Limb (tissue), 2 donors: Measurements from ENCODE around the gene BANP.
A peak's percentile ranks its signal among the peaks of the same experiment; 100 is the strongest.
"Not testable (repeated sequence)": the region's sequence is repeated elsewhere in the genome, so short reads cannot be mapped to it uniquely, and the experiment has no call there.

ENCODE experiments used
- DNase-seq, 2 donors: peaks; one replicate each; pipeline ENCODE4 v3.0.0-alpha.2; 2016; ENCODE audit errors: extremely low spot score in 2 of 2

BANP gene

DNA sequence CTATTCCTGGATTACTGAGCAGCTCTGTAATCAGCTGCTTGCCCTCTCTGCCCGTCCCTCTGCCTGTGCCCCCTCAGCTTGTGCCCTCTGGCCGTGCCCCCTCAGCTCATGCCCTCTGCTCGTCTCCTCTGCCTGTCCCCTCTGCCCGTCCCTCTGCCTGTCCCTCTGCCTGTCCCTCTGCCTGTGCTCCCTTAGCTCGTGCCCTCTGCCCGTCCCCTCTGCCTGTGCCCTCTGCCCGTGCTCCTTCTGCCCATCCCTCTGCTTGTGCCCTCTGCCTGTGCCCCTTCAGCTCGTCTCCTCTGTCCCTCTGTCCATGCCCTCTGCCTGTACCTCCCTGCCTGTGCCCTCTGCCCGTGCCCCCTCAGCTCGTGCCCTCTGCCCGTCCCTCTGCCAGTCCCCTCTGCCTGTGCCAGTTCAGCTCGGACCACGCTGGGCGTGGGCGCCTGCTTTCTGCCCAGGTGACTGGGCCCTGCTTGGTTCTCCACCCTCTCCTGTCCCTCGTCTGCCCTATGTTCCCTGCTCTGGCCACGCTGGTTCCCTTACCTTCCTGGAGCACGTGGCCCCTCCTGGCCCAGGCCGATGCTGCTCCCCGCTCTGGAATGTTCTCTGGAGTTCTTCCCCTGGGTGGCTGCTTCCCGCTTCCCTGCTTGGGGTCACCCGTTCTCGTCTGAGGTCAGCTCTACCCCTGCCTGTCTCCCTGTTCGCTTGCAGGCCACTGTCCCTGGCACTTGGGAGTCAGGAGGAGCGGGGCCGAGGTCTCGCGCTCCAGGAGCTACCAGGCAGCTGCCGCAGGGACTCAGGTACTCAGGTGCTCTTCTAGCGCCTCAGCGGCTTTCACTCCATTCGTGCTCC, 63.9 kb downstream of the BANP start:
- DNase-seq, result no peak

DNA sequence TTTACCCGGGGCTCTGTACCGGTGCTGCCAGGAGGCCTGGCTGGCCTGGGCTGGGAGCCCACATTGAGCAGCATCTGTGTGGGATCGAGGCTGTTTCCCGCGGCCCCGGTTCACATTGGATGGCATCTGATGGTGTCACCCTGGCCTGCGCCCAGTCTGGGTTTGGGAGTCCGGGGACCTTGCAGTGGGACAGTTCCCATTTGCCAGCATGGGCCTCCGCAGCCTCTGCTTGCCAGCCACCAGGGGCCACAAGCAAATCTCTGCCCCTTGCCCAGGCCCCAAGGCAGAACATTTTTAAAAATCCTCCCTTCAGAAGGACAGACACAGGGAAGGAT, 64.5 kb downstream of the BANP start:
- DNase-seq, result no peak

DNA sequence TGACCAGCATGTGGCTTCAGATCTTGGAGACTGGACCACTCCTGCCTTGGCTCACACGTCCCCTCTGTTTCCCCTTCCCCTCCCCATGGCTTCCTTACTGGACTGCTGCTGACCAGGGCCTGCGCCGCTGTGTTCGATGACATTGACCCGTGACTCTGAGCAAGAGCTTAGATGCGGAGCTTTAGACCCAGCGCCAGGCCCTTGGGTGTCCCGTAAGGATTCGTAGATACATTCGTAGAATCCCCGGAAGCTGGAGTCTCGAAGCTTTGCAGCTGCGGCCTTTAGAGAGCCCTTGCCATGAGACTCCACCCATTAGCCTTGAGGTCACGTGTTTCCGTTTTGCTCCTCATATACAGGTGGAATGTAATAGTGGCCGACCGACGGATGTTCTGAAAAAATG, 65.2 kb downstream of the BANP start:
- not testable (repeated sequence) for DNase-seq

DNA sequence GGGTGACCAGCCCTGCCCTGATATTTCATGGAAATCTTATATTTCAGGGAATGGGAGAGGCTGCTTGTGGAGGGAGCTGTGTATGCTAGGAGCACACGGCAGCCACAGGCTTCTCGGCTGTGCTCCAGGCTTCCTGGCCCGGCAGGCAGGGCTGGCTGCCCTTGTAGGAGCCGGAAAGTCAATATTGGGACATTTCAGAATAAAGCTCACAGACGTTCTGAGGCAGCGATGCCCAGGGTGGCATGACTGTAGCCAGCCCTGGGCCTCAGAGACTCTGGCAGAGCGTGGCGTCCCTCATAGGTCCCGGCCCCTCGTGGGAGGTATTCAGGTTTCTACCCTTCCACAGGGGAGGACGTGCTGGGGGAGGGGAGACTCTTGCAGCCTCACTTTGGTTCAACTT, 65.7 kb downstream of the BANP start:
- DNase-seq, result no peak

DNA sequence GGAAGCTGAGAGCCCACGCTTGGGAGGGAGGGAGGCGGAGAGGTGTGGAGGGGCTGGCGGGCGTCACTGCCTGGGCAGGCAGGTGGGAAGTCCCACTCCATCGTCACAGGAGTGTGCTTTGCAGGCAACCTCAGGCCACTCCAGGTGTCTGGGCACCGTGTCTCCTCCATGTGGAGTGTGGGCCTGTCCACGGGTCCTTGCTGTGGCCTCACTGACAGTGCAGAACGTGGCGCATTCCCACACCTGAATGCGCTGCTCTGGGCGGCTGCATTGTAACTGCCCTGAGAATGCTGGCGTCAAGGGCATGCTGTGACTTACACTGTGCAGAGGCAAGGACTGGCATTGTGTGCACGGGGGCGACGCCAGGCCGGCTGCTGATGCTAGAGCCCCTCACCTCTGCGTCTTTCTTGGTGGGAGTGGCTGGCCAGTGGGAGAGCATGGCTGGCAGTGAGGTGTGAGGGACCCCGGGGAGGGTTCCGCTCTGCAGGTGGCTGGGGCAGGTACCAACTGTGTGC, 66.4 kb downstream of the BANP start:
- no peak for DNase-seq

DNA sequence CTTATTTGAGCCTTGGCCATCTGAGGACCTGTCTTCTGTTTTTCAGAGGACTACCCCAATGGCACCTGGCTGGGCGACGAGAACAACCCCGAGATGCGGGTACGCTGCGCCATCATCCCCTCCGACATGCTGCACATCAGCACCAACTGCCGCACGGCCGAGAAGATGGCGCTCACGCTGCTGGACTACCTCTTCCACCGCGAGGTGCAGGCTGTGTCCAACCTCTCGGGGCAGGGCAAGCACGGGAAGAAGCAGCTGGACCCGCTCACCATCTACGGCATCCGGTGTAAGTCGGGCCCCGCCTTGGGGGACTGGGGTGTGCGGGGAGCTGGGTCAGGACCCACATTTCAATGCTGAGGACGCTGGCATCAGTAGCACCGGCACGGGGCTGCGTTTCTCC, 67.1 kb downstream of the BANP start:
- not testable (repeated sequence) for DNase-seq

DNA sequence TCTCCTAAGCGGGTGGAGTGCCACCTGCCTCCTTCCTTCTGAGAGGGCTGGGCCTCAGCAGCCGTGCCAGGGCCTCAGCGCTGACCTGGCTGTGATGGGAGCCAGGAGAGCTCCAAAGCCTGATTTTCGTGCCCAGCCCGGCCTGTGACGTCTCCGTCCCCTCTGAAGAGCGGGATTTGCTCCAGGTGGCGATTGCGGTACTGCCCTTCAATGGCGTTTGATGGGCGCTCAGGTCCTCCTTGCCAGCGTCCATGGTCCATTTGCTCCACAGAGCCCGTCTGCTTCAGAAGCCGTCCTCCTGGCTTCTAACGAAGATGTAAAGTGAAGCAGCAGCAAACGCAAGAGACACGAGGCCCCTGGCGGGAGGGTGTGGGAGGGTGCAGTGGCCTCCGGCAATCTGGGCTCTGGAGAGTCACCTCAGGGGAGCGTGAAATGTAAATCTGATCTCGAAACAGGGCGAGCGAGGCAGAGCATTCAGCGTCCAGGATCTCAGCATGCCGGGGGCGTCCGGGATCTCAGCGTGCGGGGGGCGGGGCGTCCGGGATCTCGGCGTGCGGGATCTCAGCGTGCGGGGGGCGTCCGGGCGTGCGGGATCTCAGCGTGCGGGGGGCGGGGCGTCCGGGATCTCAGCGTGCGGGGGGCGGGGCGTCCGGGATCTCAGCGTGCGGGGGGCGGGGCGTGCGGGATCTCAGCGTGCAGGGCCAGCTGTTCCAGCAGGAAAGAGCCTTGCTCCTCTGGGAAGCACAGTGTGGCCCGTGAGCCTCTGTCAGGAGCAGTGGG, 68.0 kb downstream of the BANP start:
- DNase-seq, result peak; percentile 19 to 71

DNA sequence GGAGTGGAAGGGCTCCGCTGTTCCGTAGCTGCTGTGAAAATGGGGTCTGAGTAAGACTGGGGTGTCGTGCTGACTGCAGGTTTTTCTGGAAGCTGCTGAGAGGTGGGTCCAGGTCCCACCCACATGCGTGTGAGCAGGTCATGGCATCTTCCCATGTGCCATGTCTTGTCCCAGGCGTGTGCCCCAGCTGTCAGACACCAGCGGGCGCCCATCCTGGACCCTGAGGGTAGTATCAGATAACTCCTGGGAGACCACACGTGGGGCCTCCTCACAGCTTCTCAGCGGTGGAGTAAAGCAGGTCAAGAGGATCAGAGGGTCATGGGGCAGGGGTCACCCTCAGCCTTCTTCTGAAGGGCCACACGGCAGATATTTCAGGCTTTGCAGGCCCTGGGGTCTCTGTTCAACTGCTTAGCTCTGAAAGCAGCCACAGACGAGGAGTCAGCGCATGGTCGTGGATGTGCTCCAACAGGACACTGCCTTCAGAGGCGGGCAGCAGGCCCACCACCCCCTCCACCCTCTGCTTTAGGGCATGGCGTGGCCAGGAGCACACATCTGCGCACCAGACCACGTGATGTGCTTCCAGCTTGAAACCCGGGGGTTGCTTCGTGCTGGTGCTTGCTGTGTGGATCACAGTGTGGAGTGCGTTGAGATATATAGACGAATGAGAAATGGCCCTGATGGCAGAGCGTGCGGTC, 68.7 kb downstream of the BANP start:
- no peak for DNase-seq

DNA sequence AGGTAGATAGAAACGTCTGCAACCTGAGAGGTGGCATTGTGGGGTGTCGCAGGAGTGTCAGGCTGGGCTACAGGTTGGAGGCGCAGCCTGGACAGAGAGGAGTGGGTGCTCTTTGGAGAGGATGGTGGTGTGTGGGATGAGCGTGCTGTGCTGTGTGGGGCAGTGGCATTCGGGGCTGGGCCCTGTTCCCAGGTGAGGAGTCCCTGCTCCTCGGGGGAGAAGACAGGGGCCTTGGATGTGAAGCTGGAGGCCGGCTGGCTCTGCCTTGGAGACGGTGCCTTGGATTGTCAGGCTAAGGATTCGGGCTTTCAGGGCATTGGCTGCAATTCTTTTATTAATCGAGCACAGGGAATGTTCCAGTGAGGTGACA, 69.3 kb downstream of the BANP start:
- no peak for DNase-seq

DNA sequence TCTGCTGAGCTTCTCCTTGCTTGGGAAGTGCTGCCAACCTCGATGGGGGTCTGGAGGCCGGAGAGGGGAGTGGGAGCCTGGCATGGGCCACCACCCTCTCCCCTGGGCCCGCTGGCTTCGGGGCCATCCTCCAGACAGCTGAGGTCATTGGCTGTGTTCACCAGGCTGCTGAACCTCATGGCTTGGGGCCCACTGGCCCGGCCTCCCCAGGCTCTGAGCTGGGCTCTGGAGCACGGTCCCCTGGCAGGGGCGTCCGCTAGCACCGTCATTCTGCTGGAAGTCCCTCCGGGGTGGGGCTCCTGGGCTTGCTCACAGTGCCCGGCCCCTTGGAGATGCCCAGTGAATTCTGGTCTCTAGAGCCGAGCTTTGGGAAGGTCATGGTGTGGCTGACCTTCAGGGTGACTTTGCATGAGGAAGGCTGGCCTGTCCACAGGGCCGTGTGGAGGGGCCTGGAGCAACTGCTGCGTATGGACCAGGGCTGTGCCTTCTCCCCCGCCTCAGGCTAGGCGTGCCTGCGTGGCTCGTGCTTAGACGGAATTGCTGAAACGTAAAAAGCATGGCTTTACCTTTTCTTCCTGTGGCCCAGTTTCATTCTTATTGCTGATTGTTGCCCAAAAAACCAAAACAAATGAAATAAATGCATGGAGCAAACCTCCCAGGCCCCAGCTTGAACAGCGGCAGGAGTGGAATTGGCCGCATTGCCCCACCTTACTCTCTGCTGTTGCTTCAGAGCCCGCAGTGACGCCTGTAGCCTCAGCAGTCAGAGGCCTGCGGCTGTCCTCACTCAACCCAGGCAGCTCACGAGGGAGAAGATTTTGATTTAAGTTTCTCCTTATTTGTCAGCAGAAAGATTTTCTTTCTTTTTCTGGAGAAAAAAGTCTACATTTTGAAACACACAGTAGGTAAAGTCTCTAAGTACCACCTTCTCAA, 70.1 kb downstream of the BANP start:
- DNase-seq, result not testable (repeated sequence)

DNA sequence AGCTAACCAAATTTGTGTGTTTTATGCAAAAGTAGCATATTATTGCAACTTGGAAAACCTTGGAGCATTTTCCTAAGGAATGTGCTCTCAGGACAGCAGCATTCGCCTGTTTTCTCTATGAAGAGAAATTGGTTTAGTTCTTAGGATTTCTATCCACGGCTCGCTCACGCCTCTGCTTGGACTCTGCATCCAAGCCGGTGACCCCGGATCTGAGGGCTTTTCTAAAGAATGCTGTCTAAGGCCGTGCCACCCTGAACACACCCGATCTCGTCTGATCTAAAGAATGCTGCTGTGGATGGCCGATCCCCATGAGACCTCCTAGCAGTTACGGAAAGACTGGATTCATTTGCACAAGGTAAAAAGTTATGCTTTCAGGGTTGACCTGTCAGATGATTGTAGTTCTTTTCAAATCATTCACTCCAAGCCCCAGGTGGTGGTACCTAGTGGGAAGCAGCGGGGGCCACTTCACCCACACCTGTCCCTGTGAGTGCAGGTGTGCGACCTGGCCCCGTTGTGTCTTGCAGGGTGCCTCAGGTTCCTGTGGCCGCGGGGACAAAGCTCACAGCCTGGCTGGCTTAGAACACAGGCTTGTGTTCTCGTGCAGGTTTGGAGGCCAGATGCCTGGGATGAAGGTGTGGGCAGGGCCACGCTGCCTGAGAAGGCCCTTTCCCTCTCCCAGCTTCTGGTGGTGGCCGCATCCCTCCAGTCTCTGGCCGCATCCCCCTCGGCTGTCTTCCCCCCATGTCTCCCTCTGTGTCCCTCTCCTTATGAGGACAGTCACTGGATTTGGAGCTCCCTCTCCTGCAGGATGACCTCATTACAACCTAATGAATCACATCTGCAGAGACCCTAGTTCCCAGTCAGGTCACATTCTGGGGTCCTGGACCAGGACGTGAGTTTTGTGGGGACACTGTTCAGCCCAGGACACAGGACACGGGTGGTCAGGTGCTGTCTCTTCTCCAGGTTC, 71.1 kb downstream of the BANP start:
- no peak for DNase-seq

DNA sequence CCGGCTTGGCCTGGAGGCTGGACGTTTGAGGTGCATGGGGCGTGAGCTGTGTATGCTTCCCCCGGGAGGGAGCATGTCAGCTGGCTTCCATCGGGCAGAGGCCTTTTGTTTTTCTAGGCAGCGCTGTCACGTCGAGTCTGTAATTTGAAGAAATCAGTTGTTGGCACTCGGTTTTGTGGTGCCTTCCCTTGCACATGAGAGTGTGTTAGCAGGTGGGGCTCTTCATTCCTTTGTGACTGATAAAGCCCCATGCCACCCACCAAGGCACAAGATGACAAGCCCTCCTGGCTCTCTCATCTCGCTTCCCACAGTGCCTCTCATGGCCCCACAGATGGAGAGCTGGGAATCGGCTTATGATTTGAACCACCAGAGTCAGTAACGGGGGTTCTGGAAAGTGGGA, 72.1 kb downstream of the BANP start:
- no peak for DNase-seq

DNA sequence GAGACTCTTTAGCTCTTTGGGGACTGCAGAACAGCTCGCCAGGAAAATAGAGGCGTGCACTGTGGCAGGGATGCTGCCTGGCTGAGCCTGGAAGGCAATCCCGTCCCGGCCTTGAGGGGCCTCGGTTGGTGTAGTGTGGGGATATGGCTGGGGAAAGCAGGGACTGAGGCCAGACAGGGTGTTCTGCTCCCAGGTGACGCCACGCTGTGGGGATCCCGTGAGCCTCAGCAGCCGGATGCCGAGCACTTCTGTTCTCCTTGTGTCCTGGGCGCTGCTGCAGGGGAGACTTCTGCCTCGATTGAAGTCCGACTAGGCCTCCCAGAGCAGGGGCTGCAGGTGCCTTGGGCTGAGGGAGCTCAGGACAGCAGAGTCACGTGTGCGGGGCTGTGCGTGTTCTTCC, 72.6 kb downstream of the BANP start:
- DNase-seq, result no peak

DNA sequence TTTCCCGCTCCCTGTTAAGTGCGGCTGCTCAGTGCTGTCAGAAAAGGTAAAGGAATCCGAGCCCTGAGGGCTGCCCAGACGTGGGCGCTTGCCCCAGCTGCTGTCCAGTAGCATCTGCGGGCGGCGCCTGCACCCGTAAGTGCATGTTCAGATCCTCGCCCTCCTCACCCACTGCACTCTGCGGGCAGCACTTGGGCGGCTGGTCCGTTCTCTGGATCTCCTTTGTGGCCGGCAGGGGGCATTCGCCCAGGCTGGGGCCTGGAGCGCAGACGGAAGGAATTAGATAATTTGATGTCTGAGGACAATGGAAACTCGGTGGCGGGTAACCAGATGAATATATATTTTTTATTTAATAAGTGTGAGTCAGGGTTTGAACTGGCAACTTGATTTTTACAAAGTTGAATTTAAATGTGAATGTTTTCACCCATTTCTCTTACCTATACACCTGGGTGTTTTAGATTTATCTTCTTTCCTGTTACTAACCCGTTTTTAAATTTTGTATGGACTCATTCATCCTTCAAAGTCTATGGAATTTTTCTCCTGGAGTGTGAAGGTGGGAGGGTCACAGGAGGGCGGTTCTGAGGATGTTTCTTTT, 73.4 kb downstream of the BANP start:
- DNase-seq, result peak; percentile 42 to 61

DNA sequence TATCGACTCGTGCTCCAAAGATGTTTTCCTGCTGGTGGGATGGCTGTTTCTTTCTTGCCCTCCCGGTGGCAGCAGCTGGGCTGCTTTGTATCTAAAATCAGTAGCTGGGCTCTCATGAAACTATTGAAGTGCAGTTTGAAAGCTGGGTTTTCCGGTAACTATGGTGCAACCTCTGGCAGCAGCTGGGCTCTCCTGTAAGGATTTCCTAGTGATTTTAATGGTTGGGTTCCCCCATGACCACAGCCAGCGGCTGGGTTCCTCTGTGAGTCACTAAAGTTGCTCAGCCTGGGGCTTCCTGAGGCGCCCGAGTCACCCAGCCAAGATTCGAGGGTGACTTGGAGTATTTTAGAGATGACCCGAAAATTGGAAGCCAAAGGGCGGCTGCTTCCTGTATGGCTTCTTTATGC, 73.9 kb downstream of the BANP start:
- DNase-seq, result not testable (repeated sequence)

DNA sequence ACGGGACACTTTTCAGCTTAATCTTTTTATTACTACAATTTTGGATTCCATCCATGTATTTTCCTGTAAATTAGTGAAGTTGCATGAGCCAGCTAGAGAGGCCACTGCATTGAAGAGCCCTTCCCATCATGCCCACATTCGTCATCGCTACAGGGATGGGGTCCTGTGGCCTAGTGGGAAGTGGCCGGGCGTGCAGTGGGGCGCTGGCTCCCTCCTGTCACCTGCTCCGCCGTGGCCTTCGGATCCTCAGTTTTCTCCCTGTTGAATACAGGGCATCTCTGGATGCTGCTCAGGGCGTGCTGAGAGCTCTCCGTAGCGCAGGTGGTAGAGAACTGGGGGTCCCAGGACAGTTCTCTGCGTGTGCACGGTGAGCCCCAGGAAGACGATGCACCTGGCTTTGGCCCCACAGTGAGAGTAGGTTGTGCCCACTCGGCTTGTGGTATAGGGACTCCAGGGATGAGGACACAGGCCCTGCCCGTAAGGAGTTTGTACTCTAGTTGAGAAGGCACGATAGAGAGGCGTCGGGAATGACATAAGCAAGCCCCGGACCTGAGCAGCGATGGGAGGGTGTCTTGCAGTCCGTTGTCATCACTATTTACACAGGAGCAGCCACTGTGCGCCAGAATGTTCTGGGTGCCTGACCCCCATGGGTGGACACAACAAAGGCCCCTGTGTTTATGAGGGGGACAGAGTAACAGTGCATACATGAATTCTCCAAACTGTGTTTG, 74.8 kb downstream of the BANP start:
- DNase-seq, result not testable (repeated sequence)

DNA sequence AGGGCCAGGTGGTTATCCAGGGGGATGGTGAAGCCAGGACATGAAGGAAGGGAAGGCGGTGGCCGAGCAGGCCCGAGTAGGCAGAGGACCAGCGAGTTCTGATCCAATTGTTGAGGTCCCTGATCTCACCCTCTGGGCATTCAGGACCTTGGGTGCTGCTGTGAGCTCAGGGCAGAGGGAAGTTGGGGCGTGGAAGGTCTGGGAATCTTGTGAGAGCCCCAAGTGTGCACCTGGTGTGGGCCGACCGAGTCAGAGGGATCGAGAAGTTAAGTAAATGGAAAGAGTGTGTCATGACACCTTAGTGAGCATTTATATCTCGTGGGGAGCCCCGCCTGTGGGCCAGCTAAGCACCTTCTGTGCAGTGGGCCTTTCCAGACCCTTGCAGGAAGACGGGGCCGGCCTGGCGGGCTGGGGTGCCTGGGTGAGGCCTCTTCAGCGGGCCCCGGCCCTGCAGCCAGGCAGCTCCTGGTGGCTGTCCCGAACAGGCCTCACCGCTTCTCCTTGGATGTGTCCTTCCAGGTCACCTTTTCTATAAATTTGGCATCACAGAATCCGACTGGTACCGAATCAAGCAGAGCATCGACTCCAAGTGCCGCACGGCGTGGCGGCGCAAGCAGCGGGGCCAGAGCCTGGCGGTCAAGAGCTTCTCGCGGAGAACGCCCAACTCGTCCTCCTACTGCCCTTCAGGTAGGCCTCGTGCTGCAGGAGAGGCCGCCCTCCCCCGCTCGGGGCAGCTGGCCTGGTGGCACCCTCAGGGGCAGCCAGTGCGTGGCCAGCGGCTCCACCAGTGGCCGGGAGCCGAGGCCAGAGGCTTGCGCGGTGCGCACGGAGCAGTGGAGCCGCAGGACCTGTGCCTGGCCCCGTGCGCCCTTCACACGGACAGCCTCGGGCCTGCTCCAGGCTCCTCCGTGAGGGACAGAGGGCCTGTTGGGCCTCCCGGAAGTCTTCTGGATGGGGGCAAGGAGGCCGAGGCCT, 76.0 kb downstream of the BANP start:
- no peak for DNase-seq
